NCI-H1048 (cell line): ENCODE data around the gene HOXA10.

Experiments used
- DNase-seq: peaks from one replicate; lab custom pipeline; 2025; lab: John Stamatoyannopoulos, UW

The HOXA10 gene

GRCh38 chr7:27173956-27174873 is at the start of gene HOXA10:
Gene HOXA10 (minus strand): TSS chr7:27174320. CDS start chr7:27174306, 14 bp downstream.
- no peak for DNase-seq

GRCh38 chr7:27221201-27221797 is 47.2 kb upstream of the HOXA10 start:
- DNase-seq: no peak

DNA sequence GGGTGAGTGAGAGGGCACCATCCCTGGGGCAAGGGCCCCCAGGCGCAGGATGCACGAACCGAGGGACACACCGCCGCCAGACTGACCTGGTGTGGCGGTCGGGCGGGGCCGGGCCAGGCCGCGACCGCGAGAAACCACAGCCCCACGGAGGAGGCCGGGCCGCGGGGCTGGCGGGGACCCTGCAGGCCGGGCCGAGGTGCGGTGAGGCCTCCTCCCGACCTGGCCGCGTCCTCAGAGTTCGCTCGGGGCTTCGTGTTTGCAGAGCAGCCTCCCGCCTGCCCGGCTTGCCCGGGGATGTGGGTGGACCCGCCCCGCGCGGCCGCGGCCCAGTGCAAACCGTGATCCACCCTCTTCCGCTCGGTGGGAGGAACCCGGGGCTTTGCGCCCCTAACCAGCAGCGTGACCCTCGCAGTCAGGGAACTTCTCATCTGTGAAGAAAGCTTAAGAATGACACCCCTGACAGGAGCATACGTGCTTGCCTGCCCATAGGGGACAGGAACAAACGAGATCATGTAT is 46.4 kb upstream of the HOXA10 start:
- no peak for DNase-seq

DNA sequence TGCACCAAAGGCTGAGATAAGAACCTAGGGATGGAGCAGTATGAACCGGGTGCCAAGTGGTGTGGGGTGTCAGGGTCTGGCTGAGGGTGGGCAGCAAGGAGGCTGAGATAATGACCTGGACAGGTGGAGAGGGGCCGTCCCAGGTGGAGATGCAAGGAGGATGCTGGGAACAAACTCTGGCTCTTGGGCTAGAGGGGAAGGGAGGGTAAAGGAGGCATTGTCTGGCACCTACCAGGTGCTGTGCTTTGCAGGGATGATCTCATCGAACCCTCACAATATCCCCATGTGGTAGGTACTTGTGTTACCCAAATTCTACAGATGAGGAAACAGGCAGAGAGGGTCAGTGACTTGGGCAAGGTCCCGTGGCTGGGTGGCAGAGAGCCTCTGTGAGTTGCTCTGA is 45.7 kb upstream of the HOXA10 start:
- DNase-seq: no peak

- no peak for DNase-seq
Observed at GRCh38 chr7:27217951-27218350, 43.8 kb upstream of the HOXA10 start.

GRCh38 chr7:27215356-27215755 is 41.2 kb upstream of the HOXA10 start:
- DNase-seq: no peak

GRCh38 chr7:27214239-27214950 is 40.3 kb upstream of the HOXA10 start:
- DNase-seq: no peak

GRCh38 chr7:27213433-27214238 is 39.5 kb upstream of the HOXA10 start:
- no peak for DNase-seq

- no peak for DNase-seq
Observed at GRCh38 chr7:27212497-27213432, 38.6 kb upstream of the HOXA10 start.

DNA sequence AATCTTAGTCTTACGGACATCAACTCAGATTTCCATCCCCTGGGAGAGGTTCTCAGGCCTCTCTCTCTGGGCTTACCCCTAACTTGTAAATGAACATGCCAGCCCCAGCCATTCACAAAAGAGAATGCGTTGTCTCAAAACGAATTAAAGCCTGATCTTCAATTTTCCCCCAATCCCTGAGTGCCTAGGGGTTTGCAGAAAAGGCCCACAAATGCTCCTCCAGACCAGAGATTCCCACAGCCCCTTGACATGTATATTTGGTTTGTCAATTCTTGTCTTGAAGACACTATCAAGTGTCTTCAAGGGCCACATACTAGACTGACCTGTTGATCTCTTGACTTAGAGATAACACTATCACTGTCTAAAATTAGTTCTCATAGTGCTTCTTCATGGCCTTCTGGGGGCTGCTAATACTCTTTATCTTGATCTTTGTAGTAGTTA is 37.7 kb upstream of the HOXA10 start:
- DNase-seq: no peak

DNA sequence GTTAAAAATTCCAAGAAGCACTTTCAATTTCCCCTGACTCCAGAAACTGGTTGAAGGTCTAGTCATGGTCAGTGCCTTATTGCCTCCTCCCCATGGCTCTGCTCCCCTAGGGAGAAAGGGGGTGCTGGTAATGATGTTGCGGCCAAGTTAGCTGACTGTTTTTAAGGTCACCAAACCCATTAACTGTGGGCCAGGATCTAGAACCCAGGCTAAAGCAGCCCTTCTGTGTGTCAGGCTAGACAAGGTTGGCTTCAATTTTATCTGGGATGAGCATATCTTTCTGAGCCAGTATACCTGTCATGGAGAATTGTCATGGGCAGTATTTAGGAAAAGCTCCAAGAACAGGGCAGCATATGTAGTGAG is 36.9 kb upstream of the HOXA10 start:
- no peak for DNase-seq

DNA sequence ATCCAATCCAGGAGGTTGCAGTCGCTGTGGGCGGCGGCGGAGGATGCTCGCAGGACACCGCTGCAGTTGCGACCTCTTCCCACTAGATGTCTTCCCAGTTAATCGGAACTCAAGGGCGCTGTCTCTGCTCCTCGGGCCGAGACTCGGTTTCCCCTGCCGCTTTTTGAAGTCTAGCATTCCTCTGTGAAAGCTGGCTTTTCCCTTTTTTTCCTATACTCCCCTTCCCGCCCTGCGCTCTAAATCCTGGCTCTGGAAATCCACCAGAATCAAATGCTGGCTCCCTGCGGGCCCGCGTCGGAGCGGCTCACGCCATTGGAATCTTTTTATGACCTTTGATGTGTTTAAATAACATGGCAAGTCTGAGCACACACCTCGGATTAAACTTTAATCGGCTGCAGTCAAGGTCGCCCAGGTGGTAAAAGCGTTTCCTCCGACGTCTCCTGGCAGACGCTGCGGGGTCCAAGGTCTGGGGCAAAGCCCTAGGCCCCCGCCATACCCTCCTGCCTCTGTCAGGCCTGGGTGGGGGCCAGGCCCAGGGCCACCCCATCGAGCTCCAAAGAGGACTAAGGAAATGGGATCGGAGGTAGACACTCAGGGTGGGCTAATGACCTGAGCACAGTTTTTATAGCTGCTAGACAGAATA is 36.4 kb upstream of the HOXA10 start:
- no peak for DNase-seq

- no peak for DNase-seq
Observed at GRCh38 chr7:27209933-27210440, 35.9 kb upstream of the HOXA10 start.

DNA sequence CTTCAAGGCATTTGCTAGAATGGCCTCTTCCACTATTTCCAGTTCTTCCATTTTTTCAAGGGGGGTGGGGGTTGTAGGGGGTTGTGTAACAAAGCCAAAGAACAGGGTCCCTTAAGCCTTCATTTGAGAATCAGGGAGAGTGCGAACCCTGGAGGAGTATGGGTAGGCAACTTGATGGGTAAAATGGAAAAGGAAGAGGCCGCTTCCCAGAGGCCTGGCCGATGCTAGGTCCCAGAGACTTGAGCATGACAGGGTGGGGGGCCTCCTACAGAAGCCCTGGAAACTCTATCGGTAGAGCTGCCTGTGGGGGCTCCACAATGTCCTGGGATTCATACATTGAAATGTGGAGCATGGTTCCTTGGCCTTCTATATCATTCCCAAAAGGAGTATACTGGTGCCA is 34.9 kb upstream of the HOXA10 start:
- no peak for DNase-seq

GRCh38 chr7:27207348-27207985 is 33.3 kb upstream of the HOXA10 start:
- DNase-seq: no peak

- no peak for DNase-seq
Observed at GRCh38 chr7:27205325-27206280, 31.5 kb upstream of the HOXA10 start.

- no peak for DNase-seq
Observed at GRCh38 chr7:27204851-27205322, 30.8 kb upstream of the HOXA10 start.

DNA sequence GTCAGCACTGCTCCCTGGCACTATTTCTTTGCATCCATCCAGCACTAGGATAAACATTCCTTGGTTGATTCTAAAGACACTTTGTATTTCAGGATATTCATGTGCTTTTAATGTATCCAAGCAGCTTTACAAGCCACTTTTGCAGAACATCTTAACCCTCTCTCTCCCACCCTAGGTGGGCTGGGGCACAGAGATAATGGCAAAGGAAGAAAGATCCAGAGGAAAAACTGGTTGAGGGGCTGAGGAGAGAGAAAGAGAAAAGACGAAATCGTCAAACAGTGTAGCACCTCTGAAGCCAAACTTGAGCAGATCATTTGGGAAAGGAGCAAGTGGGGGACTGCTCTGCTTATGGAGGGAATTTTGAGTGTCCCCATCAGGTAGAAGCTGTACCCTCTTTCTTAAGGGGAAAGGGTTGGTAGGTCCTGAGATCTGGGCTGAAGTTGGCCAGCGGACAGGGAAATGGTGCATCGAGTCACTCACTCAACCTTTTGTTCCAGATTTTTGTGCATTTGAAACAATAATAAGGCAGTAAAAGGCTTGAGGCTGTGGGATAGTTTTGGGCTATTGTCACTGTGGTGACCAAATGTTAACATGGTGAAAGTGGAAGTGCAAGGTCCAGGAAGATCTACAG is 30.0 kb upstream of the HOXA10 start:
- no peak for DNase-seq
